ENCODE measurements around the gene TTC3. TPM values are rescaled to one million over a fixed set of nuclear protein-coding genes. Genes with fewer than 3 reads are reported as not detected.

The TTC3 gene
- total RNA-seq, 1 donor from 2014 or later: 130 TPM

DNA sequence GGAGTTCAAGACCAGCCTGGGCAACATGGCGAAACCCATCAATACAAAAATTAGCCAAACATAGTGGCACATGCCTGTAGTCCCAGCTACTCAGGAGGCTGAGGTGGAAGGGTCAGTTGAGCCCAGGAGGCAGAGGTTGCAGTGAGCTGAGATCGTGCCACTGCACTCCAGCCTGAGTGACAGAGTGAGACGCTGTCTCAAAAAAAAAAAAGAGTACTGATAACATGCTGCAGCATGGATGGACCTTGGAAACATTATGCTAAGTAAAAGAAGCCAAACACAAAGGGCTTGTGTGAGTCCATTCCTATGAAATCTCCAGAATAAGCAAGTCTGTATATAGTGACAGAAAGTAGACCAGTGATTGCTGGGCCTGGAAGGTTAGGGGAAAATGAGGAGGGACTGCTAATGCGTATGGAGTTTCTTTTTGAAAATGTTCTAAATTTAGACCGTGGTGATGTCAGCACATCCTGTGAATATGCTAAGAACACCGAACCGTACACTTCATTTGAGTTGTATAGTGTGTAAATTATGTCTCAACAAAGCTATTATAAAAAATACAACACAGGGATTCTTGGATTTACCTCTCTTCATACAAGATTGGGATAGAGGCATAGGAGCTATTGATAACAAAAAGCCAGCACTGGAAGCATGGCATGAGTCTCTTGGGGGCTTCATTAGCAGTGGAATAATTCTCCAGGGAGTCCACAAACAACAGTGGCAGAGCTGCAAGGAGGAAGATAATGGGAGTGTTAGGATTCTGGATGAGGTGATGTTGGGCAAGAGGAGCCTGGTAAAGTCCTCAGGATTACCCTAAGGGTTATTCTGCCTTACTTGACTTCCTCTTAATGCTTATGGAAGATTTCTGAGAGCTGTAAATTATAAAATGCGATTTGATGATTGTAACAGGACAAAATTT, 73.5 kb downstream of the TTC3 start:
- no peak for DNase-seq (ENCODE audit: low read depth, low spot score)

DNA sequence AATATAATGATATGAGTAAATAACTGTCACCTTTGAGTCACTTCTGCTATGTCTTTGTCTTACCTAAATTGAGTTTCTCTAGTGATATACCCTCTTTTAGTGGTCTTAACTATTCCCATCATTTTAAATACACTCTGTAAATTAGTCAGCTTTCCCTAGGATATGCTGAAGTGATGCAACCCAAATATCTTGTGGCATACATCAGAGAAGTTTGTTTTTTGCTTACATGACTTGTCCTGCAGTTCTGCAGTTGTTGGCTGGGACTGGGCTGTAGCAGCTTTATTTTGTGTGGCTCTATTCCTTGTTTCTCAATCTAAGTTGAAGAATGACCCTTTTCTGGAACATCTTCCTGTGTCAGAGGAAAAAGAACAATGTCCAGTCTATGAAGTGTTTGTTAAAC, 76.4 kb downstream of the TTC3 start:
- DNase-seq (ENCODE audit: low read depth, low spot score): no peak

GRCh38 chr21:37153196-37153934, 80.3 kb downstream of the TTC3 start:
- DNase-seq (ENCODE audit: low read depth, low spot score): no peak

DNA sequence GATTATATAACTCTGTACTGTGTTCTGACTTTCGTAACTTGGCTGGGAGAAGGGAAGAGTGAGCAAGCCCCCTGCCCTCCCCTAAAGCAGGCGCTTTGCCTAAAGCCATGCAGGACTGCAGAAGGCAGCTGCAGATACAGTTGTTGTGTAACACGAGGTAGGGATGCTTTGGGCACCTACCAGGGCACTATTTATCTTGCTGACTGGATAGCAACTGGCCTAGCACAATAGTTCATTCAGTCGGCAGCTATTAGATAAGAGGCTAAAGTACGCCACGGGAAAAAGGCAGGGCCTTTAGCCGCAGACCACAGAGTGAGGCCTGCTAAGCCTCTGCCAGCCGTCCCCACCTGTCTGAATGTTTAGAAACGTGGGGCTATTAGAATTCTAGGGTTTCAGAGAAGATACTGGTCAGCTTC, 80.9 kb downstream of the TTC3 start:
- DNase-seq (ENCODE audit: low read depth, low spot score): no peak

GRCh38 chr21:37155186-37155585, 82.1 kb downstream of the TTC3 start:
- DNase-seq (ENCODE audit: low read depth, low spot score): no peak

GRCh38 chr21:37157938-37158337, 84.9 kb downstream of the TTC3 start:
- DNase-seq (ENCODE audit: low read depth, low spot score): no peak

DNA sequence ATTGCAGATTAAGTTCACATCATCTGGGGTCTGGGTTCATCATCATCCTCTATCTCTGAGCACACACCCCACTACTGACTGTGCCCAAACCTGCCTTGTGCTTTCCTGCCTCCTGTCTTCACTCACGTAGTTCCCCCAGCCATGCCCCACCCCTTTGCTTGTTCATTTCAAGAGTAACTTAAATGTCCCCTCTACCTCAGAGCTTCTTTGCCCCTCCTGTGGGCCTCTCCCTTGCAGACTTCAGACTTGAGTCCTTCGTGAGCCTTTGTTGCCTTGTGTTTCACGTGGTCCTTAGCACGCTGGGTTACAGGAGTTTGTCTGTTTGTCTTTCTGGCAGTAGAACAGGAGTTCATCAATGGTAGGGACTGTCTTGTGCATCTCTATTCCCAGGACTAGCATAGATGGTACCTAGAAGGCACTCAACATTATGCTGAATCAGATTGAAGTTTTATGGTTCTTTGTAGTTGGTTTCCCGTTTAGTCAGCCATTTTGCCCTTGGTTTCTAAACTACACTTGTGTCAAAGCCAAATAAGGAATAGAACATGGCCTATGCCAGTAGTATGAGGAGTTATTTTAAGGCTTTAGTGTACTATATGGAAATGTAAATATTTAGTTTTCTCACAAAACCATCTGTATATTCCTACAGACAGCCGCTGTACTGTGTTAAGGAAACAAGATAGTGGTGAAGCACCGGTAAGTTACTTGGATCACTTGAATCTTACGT, 86.2 kb downstream of the TTC3 start:
- no peak for DNase-seq (ENCODE audit: low read depth, low spot score)

DNA sequence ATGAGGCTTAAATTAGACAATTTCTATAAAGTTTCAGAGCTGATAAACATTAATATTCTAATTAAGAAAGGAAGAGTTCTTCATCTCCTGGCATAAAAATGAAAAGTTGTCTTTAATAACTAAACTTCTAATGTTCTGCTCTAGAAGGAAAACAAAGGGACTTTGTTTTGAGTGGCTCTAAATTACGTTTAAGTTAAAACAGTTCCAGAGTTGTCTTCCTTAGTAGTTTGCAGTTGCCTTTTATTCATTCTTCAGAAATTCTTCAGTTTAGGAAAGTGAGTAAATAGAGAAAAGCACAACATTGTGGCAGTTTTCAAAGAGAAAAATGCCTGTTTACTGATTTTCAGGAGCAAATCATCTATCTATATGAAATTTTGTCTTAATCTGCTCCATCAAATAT, 86.9 kb downstream of the TTC3 start:
- no peak for DNase-seq (ENCODE audit: low read depth, low spot score)

DNA sequence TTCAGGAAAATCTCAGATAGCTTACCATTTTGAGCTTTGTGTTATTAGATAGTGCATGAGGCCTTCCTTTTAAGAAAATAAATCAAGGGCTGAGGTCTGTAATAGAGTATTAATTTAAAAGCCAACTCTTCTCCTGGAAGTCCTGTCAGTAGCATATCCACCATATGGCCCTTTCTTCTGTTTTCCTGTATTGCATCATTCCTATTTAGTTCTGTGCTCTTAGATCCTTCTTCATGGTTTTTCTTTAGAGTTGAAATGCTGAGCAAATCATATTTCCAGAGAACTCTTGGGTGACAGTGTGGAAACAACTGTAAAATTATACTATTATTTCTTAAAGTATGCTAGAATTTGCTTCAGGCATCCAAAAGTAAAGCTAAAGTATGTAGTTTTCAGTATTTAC, 91.7 kb downstream of the TTC3 start:
- no peak for DNase-seq (ENCODE audit: low read depth, low spot score)

DNA sequence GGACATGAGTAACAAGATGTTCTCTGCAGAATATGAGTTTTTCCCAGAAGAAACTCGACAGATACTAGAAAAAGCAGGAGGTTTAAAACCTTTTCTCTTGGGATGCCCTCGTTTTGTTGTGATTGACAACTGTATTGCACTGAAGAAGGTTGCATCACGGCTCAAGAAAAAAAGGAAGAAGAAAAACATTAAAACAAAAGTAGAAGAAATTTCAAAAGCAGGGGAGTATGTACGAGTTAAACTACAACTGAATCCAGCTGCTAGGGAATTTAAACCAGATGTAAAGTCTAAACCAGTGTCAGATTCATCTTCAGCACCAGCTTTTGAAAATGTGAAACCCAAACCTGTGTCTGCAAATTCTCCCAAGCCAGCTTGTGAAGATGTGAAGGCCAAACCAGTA, 92.5 kb downstream of the TTC3 start:
- DNase-seq (ENCODE audit: low read depth, low spot score): no peak

- DNase-seq (ENCODE audit: low read depth, low spot score): no peak
Measured at GRCh38 chr21:37166733-37167132, 93.7 kb downstream of the TTC3 start.

DNA sequence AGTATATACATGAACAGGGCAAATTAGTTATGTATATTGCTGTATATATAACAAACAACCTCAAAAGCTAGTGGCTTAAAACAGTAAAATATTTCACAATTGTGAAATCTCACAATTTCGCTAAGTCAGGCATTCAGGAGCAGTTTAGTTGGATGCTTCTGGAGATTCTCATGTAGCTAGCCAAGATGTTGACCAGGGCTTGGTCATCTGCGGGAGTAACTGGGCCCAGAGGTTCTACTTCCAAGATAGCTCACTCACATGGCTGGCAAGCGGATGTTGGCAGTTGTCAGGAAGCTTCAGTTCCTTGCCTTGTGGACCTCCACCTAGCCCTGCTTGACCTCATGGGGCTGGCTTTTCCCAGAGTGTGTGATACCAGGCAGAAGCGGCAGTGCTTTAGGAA, 95.6 kb downstream of the TTC3 start:
- DNase-seq (ENCODE audit: low read depth, low spot score): no peak

DNA sequence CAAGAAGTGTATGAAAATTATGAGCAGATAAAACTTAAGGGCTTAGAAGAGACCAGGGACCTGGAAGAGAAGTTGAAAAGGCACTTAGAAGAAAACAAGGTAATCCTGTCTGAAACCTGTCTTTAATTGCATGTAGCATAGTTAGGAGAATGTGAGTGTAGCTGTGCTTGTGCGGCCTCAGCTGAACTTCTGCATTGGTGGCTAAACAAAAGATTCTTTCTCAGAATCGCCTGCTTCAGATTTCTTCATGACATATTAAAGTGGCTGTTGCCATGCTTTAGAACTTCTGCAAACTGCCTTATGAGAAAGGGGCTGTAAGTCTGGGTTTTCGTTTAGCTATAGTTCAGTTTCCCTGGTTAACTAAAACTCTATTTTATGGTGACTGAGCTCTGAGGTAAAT, 99.6 kb downstream of the TTC3 start:
- DNase-seq (ENCODE audit: low read depth, low spot score): no peak

- no peak for DNase-seq (ENCODE audit: low read depth, low spot score)
Measured at GRCh38 chr21:37176716-37177115, 103.7 kb downstream of the TTC3 start.

DNA sequence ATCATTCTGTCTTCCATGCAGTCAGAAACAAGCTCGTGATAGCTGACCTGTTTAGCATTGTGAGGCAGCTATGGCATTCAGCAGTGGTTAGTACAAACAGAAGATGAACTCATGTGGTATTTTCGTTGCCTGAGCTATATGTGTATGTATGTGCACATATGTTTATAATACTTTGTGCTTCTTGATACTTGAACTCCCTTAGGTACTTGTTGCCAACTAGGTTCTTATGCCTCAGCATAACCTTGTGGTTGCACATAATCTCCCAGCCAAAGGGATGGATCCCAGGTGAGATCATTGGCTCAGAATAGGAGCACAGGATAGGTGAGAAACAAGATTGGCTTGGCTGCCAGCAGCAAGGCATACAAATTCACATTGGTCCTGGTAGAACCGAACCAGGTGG, 108.0 kb downstream of the TTC3 start:
- DNase-seq (ENCODE audit: low read depth, low spot score): no peak

GRCh38 chr21:37182222-37182621, 109.2 kb downstream of the TTC3 start:
- no peak for DNase-seq (ENCODE audit: low read depth, low spot score)

- no peak for DNase-seq (ENCODE audit: low read depth, low spot score)
Measured at GRCh38 chr21:37183749-37184148, 110.7 kb downstream of the TTC3 start.

GRCh38 chr21:37184784-37185593, 111.9 kb downstream of the TTC3 start:
- DNase-seq (ENCODE audit: low read depth, low spot score): no peak

DNA sequence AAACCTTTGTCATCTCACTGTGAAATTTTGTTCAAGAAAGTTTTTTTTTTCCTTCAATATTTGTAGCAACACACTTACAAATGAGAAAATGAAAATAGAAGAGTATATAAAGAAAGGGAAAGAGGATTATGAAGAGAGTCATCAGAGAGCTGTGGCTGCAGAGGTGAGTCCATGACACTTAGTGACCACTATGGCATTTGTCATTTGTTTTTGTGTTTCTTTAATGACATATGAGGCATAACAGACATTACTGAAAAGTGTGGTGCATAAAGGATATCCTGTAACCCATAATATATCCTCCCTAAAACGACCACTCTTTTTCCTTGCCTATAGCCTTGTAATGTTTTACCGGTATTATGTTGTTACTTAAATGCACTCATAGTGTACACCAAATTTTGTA, 113.9 kb downstream of the TTC3 start:
- DNase-seq (ENCODE audit: low read depth, low spot score): no peak

DNA sequence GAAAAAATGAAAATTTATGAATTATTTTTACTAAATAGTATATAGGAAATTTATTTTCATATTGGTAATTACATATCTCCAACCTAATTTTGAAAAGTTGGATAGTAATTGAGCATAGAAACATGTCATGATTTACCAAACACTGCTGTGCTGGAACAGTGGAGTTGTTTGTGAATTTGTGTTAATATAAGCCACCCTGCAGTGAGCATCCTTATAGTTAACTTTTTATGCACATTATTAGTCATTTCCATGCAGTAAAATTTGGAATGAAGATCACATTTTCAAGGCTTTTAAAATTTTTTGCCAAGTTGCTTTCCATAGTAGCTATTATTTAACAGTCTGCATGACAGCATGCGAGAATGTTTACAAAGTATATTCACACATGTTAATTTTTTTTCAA, 115.8 kb downstream of the TTC3 start:
- DNase-seq (ENCODE audit: low read depth, low spot score): no peak

DNA sequence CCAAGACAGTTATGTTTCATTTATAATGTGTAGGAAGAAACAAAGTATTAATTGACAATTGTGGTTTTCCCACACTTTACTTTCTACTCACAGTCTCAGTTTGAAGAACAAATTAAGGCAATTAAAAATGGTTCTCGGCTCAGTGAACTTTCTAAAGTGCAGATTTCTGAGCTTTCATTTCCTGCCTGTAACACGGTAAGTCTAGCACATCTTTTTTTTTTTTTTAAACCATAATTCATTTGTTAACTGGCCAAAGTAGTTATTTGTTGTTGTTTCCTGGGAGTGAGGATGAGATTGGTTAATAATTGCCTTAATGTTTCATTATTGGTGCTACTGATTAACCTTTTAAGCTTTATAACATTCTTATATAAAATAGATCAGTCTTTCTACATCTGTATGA, 119.0 kb downstream of the TTC3 start:
- no peak for DNase-seq (ENCODE audit: low read depth, low spot score)
